HepG2 (cell line): ENCODE data around the gene GRB10. TPM values are rescaled to one million over a fixed set of nuclear protein-coding genes. Genes with fewer than 3 reads are reported as not detected.
A peak's percentile ranks its signal among the peaks of the same experiment; 100 is the strongest.

Source experiments
- ARID4A ChIP-seq: sonication (generic); formaldehyde crosslinking; IDR thresholded peaks from 2 replicates; pipeline ENCODE4 v1.5.0; 2020; ENCODE audit warnings: mild to moderate bottlenecking, missing genetic modification reagents, borderline replicate concordance
- ASH2L ChIP-seq: fragments of 300-600, 200-600 bp; sonication (generic); IDR thresholded peaks from 2 replicates; pipeline ENCODE4 v1.7.0; 2017; ENCODE audit warnings: low read depth, mild to moderate bottlenecking, moderate library complexity, mixed read lengths, low read length; ENCODE audit not compliant: insufficient read length
- BORCS8-MEF2B ChIP-seq: sonication (generic); formaldehyde crosslinking; IDR thresholded peaks from 2 replicates; pipeline ENCODE4 v1.8.0; 2022; ENCODE audit warnings: mild to moderate bottlenecking, missing genetic modification reagents
- EZH2 ChIP-seq: conservative IDR thresholded peaks from 2 replicates; pipeline ENCODE4 v1.6.1; 2012; ENCODE audit warnings: mild to moderate bottlenecking, low read depth, low read length, moderate library complexity
- FOXO1 ChIP-seq: sonication (generic); formaldehyde crosslinking; IDR thresholded peaks from 2 replicates; pipeline ENCODE4 v1.4.0; 2020; ENCODE audit warnings: missing genetic modification reagents
- HOXA3 ChIP-seq: sonication (generic); formaldehyde crosslinking; IDR thresholded peaks from 2 replicates; pipeline ENCODE4 v1.5.0; 2020; ENCODE audit warnings: missing genetic modification reagents
- KAT8 ChIP-seq: IDR thresholded peaks from 2 replicates; pipeline ENCODE4 v1.6.1; 2016; ENCODE audit warnings: missing genetic modification reagents, missing compliant biosample characterization
- KMT2B ChIP-seq: IDR thresholded peaks from 2 replicates; pipeline ENCODE4 v1.6.1; 2016; ENCODE audit warnings: missing genetic modification reagents, missing compliant biosample characterization
- NFIC ChIP-seq: IDR thresholded peaks from 2 replicates; pipeline ENCODE4 v1.6.1; 2012; ENCODE audit warnings: mild to moderate bottlenecking, low read length, inconsistent platforms
- PBX3 ChIP-seq: sonication (generic); formaldehyde crosslinking; IDR thresholded peaks from 2 replicates; pipeline ENCODE4 v1.8.1; 2023; ENCODE audit warnings: missing genetic modification reagents, inconsistent platforms, borderline replicate concordance
- PHF8 ChIP-seq: sonication (generic); formaldehyde crosslinking; IDR thresholded peaks from 2 replicates; pipeline ENCODE4 v1.5.0; 2020; ENCODE audit warnings: missing genetic modification reagents
- PREB ChIP-seq: sonication (generic); formaldehyde crosslinking; IDR thresholded peaks from 2 replicates; pipeline ENCODE4 v1.4.0; 2020; ENCODE audit warnings: missing genetic modification reagents
- SIN3A ChIP-seq: IDR thresholded peaks from 2 replicates; pipeline ENCODE4 v1.6.1; 2011; ENCODE audit warnings: low read depth, mild to moderate bottlenecking, control low read depth, low read length, borderline replicate concordance
- SKI ChIP-seq: fragments of 450-650 bp; IDR thresholded peaks from one replicate; pipeline ENCODE4 v1.6.1; 2018; ENCODE audit warnings: mild to moderate bottlenecking; ENCODE audit not compliant: partially characterized antibody
- TCF7 ChIP-seq: sonication (generic); IDR thresholded peaks from 2 replicates; pipeline ENCODE4 v1.6.1; 2016; ENCODE audit warnings: antibody characterized with exemption, low read depth
- ZFP91 ChIP-seq: sonication (generic); formaldehyde crosslinking; IDR thresholded peaks from 2 replicates; pipeline ENCODE4 v1.9.0; 2022; ENCODE audit warnings: missing genetic modification reagents, mild to moderate bottlenecking, borderline replicate concordance
- polyA plus RNA-seq, 8 experiments: library from polyadenylated mRNA; depleted of rRNA in 3 of 8; stranded (reverse) in 7 of 8; unstranded in 1 of 8; fragments of >200 nt; fragmentation: Illumina TruSeq in 4 of 8; extraction: Trizol in 4 of 8; gene quantifications; 2 replicates each; pipeline versions ENCODE4 v1.2.1 to v1.2.3, GENCODE V29; 2011 to 2016; ENCODE audit warnings: low read depth in 4 of 8, missing spikeins in 1 of 8, mixed read lengths in 1 of 8; ENCODE audit not compliant: insufficient read depth in 1 of 8
- total RNA-seq, 5 experiments: library from RNA; depleted of rRNA; stranded (reverse); fragments of >200 nt; fragmentation: Illumina TruSeq; extraction: Trizol; gene quantifications; 2 replicates each; pipeline ENCODE4 v1.2.3, GENCODE V29; 2016; ENCODE audit warnings: low read depth in 1 of 5

The GRB10 gene
- total and polyA plus RNA-seq, 2 of the 13 experiments (the other 11 are each of a cell fraction or from before 2014, with no cell fraction given), result 4.0 to 6.8 TPM

GRCh38 chr7:50591480-50592438 is 190.9 kb downstream of the GRB10 start (continued):
- TF ChIP-seq FOXO1 (peak; percentile 73; the same call in 1 of the 2 replicates), PREB (CRISPR knock-in tag) (no peak), PHF8 (CRISPR knock-in tag) (peak; percentile 37), EZH2 (no peak), ASH2L (peak; percentile 70), TCF7 (peak; percentile 62), BORCS8-MEF2B (CRISPR knock-in tag) (0 out of 2 replicates have a peak, but pooled peaks have one; percentile 24), KMT2B (CRISPR knock-in tag) (peak; percentile 34; the same call in 1 of the 2 replicates), SIN3A (0 out of 2 replicates have a peak, but pooled peaks have one; percentile 39), SKI (no peak), KAT8 (CRISPR knock-in tag) (peak; percentile 55; the same call in 1 of the 2 replicates), PBX3 (no peak), ZFP91 (peak; percentile 52; the same call in 1 of the 2 replicates), NFIC (0 out of 2 replicates have a peak, but pooled peaks have one; percentile 36), ARID4A (peak; percentile 55; the same call in 1 of the 2 replicates), HOXA3 (peak; percentile 53; the same call in 1 of the 2 replicates)
